OCI-LY1 (cell line): ENCODE results near the gene SCIN.
"Not testable (repeated sequence)": the region's sequence is repeated elsewhere in the genome, so short reads cannot be mapped to it uniquely, and the experiment has no call there.

Experiments used
- H2AFZ ChIP-seq: fragments of 200-600 bp; sonication (generic), shearing (Covaris generic); 2 replicates; pipeline ENCODE4 v1.6.0; 2014; ENCODE audit warnings: antibody characterized with exemption, mild to moderate bottlenecking, low read length
- H3F3A ChIP-seq: fragments of 200-600 bp; sonication (generic), shearing (Covaris generic); 2 replicates; pipeline ENCODE4 v1.6.0; 2014; ENCODE audit warnings: mild to moderate bottlenecking, antibody characterized with exemption, low read length, moderate library complexity; ENCODE audit not compliant: insufficient read depth
- H3K27ac ChIP-seq: fragments of 200-600 bp; sonication (generic); 2 replicates; pipeline ENCODE4 v1.5.1; 2014; ENCODE audit warnings: low read length, mixed run types, mild to moderate bottlenecking, low read depth; ENCODE audit not compliant: poor library complexity, severe bottlenecking
- H3K27me3 ChIP-seq: fragments of 200-600 bp; sonication (generic); 2 replicates; pipeline ENCODE4 v1.6.0; 2014; ENCODE audit warnings: antibody characterized with exemption, mild to moderate bottlenecking, low read length, moderate library complexity; ENCODE audit not compliant: insufficient read depth
- H3K36me3 ChIP-seq: fragments of 200-600 bp; sonication (generic); 2 replicates; pipeline ENCODE4 v1.6.1; 2014; ENCODE audit warnings: mild to moderate bottlenecking, antibody characterized with exemption, low read length, moderate library complexity, mixed read lengths; ENCODE audit not compliant: insufficient read depth
- H3K4me1 ChIP-seq: fragments of 200-600 bp; sonication (generic); 2 replicates; pipeline ENCODE4 v1.5.1; 2014; ENCODE audit warnings: mild to moderate bottlenecking, low read length, moderate library complexity; ENCODE audit not compliant: insufficient read depth, severe bottlenecking
- H3K4me2 ChIP-seq: fragments of 200-600 bp; sonication (generic), shearing (Covaris generic); 2 replicates; pipeline ENCODE4 v1.6.1; 2014; ENCODE audit warnings: low read length
- H3K4me3 ChIP-seq: fragments of 200-600 bp; sonication (generic); 2 replicates; pipeline ENCODE4 v1.5.1; 2014; ENCODE audit warnings: low read length, low read depth, mild to moderate bottlenecking, mixed read lengths; ENCODE audit not compliant: poor library complexity, severe bottlenecking
- H3K79me2 ChIP-seq: fragments of 200-600 bp; shearing (Covaris generic); 2 replicates; pipeline ENCODE4 v1.6.1; 2016; ENCODE audit warnings: mixed run types, low read length, mixed read lengths; ENCODE audit not compliant: insufficient read depth
- H3K9ac ChIP-seq: fragments of 200-600 bp; sonication (generic), shearing (Covaris generic); 2 replicates; pipeline ENCODE4 v1.6.1; 2014; ENCODE audit warnings: mild to moderate bottlenecking, low read length, mixed read lengths
- H3K9me2 ChIP-seq: fragments of 200-600 bp; sonication (generic), shearing (Covaris generic); 2 replicates; pipeline ENCODE4 v1.6.1; 2014; ENCODE audit warnings: low read depth, mild to moderate bottlenecking, low read length, mixed read lengths
- H3K9me3 ChIP-seq: fragments of 200-600 bp; shearing (Covaris generic); 2 replicates; pipeline ENCODE4 v1.6.1; 2014; ENCODE audit warnings: low read length, mixed read lengths
- H4K20me1 ChIP-seq: fragments of 200-600 bp; sonication (generic), shearing (Covaris generic); 2 replicates; pipeline ENCODE4 v1.6.0; 2016; ENCODE audit warnings: mild to moderate bottlenecking, low read length; ENCODE audit not compliant: insufficient read depth
- CTCF ChIP-seq: fragments of 200-600 bp; sonication (generic), shearing (Covaris generic); IDR thresholded peaks from 2 replicates; pipeline ENCODE4 v1.5.1; 2017; ENCODE audit warnings: mild to moderate bottlenecking, antibody characterized with exemption, low read length, moderate library complexity, mixed read lengths
- EZH2 ChIP-seq: fragments of 200-600 bp; sonication (generic), shearing (Covaris generic); IDR thresholded peaks from 2 replicates; pipeline ENCODE4 v1.8.0; 2017; ENCODE audit warnings: borderline replicate concordance, mixed run types, mild to moderate bottlenecking, antibody characterized with exemption, low read length, moderate library complexity, mixed read lengths

Gene SCIN

GRCh38 chr7:12642508-12642907 is 72.0 kb downstream of the SCIN start:
- Histone ChIP-seq H3K9me3 (no peaks in the 10 kb centered on the region), H3K27ac (no peak overlapping the region), H3F3A (no peaks in the 10 kb centered on the region), H3K4me3 (no peak overlapping the region), H3K27me3 (no peaks in the 10 kb centered on the region), H3K4me2 (no peak overlapping the region), H2AFZ (no peak overlapping the region), H3K79me2 (no peaks in the 10 kb centered on the region), H3K4me1 (no peaks in the 10 kb centered on the region), H3K9me2 (no peaks in the 10 kb centered on the region), H3K9ac (no peak overlapping the region), H3K36me3 (no peaks in the 10 kb centered on the region), H4K20me1 (no peaks in the 10 kb centered on the region)
- no peak for TF ChIP-seq CTCF
- TF ChIP-seq EZH2: no peak

- no peak overlapping the region for H2AFZ ChIP-seq
- TF ChIP-seq CTCF (no peak), EZH2 (no peak)
These were observed 72.6 kb downstream of the SCIN start for GRCh38 chr7:12643001-12643643.

GRCh38 chr7:12643644-12644043 is 73.1 kb downstream of the SCIN start:
- Histone ChIP-seq H3K36me3 (no peaks in the 10 kb centered on the region), H2AFZ (no peak overlapping the region), H3K27me3 (no peaks in the 10 kb centered on the region), H3K9me2 (no peaks in the 10 kb centered on the region), H3F3A (no peaks in the 10 kb centered on the region), H3K9ac (no peak overlapping the region), H3K79me2 (no peaks in the 10 kb centered on the region), H3K4me3 (no peak overlapping the region), H3K9me3 (no peaks in the 10 kb centered on the region), H3K4me1 (no peaks in the 10 kb centered on the region), H3K4me2 (no peak overlapping the region), H4K20me1 (no peaks in the 10 kb centered on the region), H3K27ac (no peak overlapping the region)
- TF ChIP-seq CTCF: no peak
- no peak for TF ChIP-seq EZH2

More at GRCh38 chr7:12643001-12643643, 72.6 kb downstream of the SCIN start:
- Histone ChIP-seq H4K20me1 (no peaks in the 10 kb centered on the region), H3K9me2 (no peaks in the 10 kb centered on the region), H3F3A (no peaks in the 10 kb centered on the region), H3K36me3 (no peaks in the 10 kb centered on the region), H3K4me3 (no peak overlapping the region), H3K9ac (no peak overlapping the region), H3K79me2 (no peaks in the 10 kb centered on the region), H3K27ac (no peak overlapping the region), H3K9me3 (no peaks in the 10 kb centered on the region), H3K4me2 (no peak overlapping the region), H3K27me3 (no peaks in the 10 kb centered on the region), H3K4me1 (no peaks in the 10 kb centered on the region)

- not testable (repeated sequence) for H3F3A ChIP-seq, H3K4me3 ChIP-seq, H4K20me1 ChIP-seq, H3K36me3 ChIP-seq, H3K79me2 ChIP-seq, H3K9me3 ChIP-seq, H3K9ac ChIP-seq, H3K27ac ChIP-seq, H3K4me2 ChIP-seq, H3K4me1 ChIP-seq, H2AFZ ChIP-seq, H3K27me3 ChIP-seq, H3K9me2 ChIP-seq
These were observed 74.7 kb downstream of the SCIN start for GRCh38 chr7:12645212-12645611.
